ENCODE measurements around the gene MNX1. TPM values are rescaled to one million over a fixed set of nuclear protein-coding genes. Genes with fewer than 3 reads are reported as not detected.

Gene MNX1
- total RNA-seq, 2 donors from 2014 or later: not detected

DNA sequence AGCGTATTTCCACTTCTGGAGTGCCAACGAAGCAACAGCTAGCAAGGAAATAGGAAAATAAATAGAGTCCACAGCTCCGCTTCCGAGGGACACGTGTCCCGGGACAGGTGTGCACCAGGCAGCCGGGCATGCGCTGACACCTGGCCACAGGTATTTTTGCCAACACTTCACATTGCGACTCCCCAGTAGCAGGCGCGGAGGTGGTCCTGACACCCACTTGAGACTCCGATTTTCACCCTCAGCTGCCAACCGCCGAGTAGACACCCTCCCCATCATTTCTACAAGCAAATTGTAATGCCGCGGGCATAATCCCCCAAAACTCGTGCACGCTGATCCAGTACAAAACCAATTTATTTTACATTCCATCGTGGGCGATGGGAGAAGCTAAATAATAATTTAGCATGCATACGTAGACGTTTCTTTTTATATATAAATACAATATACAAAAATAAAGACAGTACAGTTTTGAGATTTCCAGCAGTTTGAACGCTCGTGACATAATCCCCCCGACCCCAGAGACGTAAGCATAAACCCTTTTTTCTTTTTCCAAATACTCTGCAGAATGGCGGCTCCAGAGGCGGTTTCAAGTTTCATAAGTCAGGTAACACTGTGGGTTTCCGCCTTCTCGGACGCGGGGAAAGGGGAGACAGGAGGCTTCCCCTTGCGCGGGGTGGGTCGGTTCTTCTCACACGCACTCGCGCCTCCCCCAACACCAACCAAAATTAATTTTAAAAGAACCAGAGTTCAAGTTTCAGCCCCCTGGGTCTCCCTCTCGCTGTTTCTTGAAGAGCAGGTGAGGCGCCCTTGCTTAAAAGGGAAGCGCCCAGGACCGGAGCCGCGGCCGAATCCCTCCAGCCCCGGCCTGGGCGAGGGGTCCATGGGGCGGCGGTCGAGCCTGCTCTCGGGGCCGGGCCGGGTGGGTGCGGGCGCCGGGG lies 5.7 kb downstream of the MNX1 start:
- Mint-ChIP-seq H3K9me3 (no peaks in the 10 kb centered on the region), H3K4me3 (peak overlapping the region; percentile 10), H3K4me1 (peaks cover 13% of the 10 kb centered on the region), H3K36me3 (ENCODE audit: low read depth) (peaks cover 14% of the 10 kb centered on the region), H3K27me3 (peaks cover 55% of the 10 kb centered on the region), H3K27ac (no peak overlapping the region)
- no peak for ATAC-seq (replicated peaks)

- peaks cover 13% of the 10 kb centered on the region for H3K4me1 Mint-ChIP-seq
- peaks cover 54% of the 10 kb centered on the region for H3K27me3 Mint-ChIP-seq
- no peaks in the 10 kb centered on the region for H3K9me3 Mint-ChIP-seq
- ATAC-seq (replicated peaks): no peak
- H3K27ac Mint-ChIP-seq: no peak overlapping the region
- H3K36me3 Mint-ChIP-seq (ENCODE audit: low read depth): peaks cover 14% of the 10 kb centered on the region
- H3K4me3 Mint-ChIP-seq: no peak overlapping the region
Measured at GRCh38 chr7:157003756-157004520, 6.5 kb downstream of the MNX1 start.

DNA sequence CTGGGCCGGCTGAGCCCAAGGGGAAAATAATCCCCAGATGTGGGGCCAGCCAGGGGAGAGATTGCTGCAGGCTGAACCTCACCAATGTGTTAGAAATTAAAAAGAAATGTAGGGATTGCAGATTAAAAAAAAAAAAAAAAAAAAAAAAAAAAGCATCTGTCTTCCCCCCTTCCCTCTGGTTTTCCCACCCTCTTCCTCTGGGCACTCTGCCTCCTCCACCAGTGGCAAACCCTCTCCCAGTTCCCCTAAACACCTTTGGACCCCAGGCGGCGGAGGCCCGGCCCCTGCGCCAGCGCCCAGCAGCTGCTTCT lies 7.1 kb downstream of the MNX1 start:
- Mint-ChIP-seq H3K4me3 (no peak overlapping the region), H3K4me1 (peaks cover 13% of the 10 kb centered on the region), H3K27ac (no peak overlapping the region), H3K36me3 (ENCODE audit: low read depth) (peaks cover 14% of the 10 kb centered on the region), H3K9me3 (no peaks in the 10 kb centered on the region), H3K27me3 (peaks cover 56% of the 10 kb centered on the region)
- ATAC-seq (replicated peaks): no peak

GRCh38 chr7:157002819-157003421 lies 7.5 kb downstream of the MNX1 start:
- H3K27me3 Mint-ChIP-seq: peaks cover 57% of the 10 kb centered on the region
- no peak overlapping the region for H3K27ac Mint-ChIP-seq
- peaks cover 14% of the 10 kb centered on the region for H3K36me3 Mint-ChIP-seq (ENCODE audit: low read depth)
- H3K9me3 Mint-ChIP-seq: no peaks in the 10 kb centered on the region
- ATAC-seq (replicated peaks): no peak
- H3K4me3 Mint-ChIP-seq: no peak overlapping the region
- peaks cover 13% of the 10 kb centered on the region for H3K4me1 Mint-ChIP-seq

DNA sequence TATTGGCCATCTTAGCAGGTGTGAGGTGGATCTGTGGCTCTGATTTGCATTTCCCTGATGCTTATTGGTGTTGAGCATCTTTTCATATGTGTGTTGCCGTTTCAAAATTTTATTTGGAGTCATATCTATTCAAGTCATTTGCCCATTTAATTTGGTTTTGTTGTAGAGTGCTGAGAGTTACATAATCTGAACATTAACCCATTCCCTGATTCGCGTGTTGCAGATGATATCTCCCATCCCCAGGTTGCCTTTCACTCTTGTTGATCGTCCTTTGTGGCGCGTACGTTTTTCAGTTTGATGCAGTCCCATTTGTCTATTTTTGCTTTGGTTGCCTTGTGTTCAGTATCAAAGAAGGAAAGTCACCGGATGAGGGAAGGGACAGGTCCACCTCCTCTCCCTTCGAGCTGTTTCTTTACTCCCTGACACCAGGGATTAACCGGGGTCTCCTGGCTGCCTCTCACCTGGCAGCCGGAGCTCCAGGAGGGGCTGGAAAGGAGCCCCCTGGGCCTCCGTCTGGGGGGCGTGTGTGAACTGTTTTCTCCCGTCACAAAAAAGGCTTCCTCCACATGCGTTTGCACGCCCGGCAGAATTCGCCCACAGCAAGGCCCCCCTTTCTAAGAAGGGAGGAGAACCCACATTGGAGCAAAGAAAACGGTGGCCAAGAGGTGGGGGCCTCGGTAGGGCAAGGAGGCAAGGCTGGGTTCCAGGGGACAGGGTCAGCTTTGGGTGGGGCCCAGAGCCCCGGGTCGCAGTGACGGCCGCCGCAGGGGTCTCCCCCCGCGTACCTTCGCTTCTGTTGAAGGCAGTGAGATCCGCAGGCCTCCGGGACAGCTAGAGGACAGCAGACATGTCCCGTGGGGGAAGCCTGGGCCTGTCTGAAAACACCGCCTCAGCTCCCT lies 8.3 kb downstream of the MNX1 start:
- H3K9me3 Mint-ChIP-seq: no peaks in the 10 kb centered on the region
- no peak overlapping the region for H3K4me3 Mint-ChIP-seq
- H3K27ac Mint-ChIP-seq: no peak overlapping the region
- H3K4me1 Mint-ChIP-seq: peaks cover 13% of the 10 kb centered on the region
- peaks cover 56% of the 10 kb centered on the region for H3K27me3 Mint-ChIP-seq
- no peak for ATAC-seq (replicated peaks)
- peaks cover 14% of the 10 kb centered on the region for H3K36me3 Mint-ChIP-seq (ENCODE audit: low read depth)

DNA sequence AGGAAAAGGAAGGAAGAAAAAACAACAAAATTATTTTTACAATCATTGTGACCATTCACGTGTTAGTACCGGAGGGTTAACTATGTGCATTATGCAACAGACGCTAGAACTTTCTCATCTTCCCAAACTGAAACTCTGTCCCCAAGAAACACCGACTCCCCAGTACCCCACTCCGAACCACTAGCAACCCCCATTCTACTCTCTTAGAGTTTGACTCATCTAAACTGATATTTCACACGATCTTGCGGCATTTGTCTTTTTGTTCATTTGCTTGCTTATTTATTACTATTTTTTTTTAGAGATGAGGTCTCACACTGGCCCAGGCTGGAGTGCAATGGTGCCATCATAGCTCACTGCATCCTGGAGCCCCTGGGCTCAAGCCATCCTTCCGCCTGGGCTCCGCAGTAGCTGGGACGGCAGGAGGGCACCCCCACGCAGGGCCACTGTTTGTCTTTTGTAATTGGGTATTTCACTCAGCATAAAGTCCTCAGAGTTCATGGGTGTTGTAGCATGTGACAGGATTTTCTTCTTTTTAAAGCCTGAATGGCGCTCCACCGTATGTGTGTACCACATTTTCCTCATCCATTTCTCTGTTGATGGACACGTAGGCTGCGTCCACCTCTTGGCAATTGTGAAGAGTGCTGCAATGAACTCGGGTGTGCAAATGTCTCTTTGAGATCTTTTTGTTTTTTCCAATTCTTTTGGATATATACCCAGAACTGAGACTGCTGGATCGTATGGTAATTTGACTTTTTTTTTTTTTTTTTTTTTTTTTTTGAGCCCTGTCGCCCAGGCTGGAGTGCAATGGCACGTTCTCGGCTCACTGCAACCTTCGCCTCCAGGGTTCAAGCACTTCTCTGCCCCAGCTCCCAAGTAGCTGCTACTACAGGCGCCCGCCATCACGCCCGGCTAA lies 9.5 kb downstream of the MNX1 start:
- Mint-ChIP-seq H3K36me3 (ENCODE audit: low read depth) (peaks cover 14% of the 10 kb centered on the region), H3K4me1 (peaks cover 13% of the 10 kb centered on the region), H3K27ac (no peak overlapping the region), H3K27me3 (peaks cover 62% of the 10 kb centered on the region), H3K4me3 (peak overlapping the region; percentile 57), H3K9me3 (no peaks in the 10 kb centered on the region)
- ATAC-seq (replicated peaks): no peak

DNA sequence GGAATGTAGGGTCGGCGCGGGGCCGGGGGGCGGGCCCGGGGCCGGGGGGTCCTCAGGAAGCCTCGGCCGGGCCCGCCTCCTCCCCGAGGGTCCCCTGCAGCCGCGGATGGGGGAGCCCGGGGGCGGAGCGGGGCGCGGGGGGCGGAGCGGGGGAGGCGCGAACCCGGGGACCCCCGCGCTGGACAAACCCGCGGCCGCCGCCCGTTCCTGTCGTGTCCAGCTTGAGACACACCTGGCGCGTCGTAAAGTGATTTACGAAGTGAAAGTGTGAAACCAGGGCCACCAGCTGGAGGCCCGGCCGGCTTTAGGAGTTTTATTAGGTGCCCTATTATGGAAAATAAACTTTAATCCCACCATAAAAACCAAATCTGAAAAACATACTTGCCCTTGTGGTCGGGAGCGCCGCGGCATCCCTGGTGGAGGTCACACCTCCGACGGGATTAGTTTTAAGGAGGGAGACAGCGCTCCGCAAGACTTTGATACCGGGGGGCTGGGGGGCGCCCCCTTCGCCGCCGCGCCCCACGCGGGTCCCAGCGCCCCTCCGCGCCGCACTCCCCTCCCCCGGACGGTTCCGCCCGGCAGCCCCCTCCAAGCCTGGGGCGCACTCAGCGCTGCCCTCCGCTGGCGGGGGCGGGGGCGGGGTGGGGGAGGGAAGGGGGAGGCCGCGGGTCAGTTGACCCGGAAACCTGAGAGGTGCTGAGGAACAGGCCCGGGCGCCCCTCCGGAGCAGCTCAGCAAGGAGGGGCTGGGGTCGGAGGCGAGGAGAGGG lies 10.3 kb downstream of the MNX1 start:
- Mint-ChIP-seq H3K27ac (no peak overlapping the region), H3K9me3 (no peaks in the 10 kb centered on the region), H3K27me3 (peaks cover 66% of the 10 kb centered on the region), H3K36me3 (ENCODE audit: low read depth) (peaks cover 14% of the 10 kb centered on the region), H3K4me3 (peak overlapping the region; percentile 57), H3K4me1 (peaks cover 13% of the 10 kb centered on the region)
- ATAC-seq (replicated peaks): no peak

DNA sequence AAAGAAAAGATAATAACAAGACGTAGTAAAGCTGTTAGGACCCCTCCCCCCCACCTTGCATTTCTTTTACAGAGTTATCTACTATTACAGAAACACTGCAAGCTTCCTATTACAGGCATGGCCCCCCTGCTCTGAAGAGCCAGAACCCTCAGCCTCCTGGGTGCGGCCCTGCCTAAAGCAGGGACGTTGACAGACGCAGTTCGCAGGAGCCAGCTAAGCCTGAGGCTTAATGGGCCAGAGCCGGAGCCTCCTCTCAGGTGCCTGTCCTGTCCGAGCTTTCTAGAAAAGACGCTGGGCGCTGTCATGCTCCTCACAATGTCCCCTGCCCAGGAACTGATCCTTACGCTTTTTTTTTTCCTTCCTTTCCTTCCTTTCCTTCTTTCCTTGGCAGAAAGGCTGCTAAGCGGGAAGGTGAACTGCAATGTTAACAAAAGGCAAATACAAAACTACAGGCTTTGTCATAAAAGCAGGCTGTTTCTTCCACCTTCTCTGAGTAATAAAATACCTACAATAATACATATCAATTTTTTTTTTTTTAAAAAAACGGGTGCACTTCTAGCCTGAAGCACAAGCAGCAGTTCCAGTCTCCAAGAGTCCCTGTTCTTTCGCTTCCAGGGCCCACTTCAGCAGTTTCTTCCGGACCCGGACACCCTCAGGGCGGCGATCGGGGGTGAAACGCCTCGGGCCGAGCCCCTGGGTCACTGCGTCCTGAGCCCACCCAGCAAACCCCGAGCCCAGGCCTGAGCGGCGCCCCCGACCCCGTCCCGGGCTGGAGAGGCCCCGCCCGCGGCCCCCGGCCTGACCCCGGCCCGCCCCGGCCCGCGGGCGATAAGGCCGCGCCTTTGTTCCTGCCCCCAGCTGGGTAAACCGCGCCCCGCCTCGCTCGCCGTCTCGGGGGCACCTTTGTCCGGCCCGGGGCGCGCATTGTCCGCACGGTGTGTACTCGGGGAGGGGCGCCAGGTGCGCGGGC lies 11.2 kb downstream of the MNX1 start:
- peaks cover 58% of the 10 kb centered on the region for H3K27me3 Mint-ChIP-seq
- H3K27ac Mint-ChIP-seq: no peak overlapping the region
- H3K9me3 Mint-ChIP-seq: no peaks in the 10 kb centered on the region
- no peak for ATAC-seq (replicated peaks)
- peaks cover 6% of the 10 kb centered on the region for H3K36me3 Mint-ChIP-seq (ENCODE audit: low read depth)
- H3K4me1 Mint-ChIP-seq: peaks cover 8% of the 10 kb centered on the region
- H3K4me3 Mint-ChIP-seq: peak overlapping the region; percentile 13

DNA sequence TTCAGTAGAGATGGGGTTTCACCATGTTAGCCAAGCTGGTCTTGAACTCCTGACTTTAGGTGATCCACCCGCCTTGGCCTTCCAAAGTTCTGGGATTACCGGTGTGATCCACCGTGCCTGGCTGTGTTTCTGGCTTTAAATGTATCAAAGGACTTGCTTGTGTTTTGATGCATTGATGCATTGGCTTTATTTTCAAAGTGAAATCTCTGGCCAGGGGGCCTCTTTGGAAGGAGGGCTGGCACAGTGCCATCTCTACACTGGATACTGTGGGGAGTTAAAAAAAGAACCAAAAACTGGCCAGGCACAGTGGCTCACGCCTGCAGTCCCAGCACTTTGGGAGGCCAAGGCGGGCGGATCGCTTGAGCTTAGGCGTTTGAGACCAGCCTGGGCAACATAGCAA lies 16.0 kb downstream of the MNX1 start:
- H3K4me3 Mint-ChIP-seq: no peak overlapping the region
- H3K36me3 Mint-ChIP-seq (ENCODE audit: low read depth): no peaks in the 10 kb centered on the region
- peaks cover 46% of the 10 kb centered on the region for H3K27me3 Mint-ChIP-seq
- no peaks in the 10 kb centered on the region for H3K9me3 Mint-ChIP-seq
- no peak overlapping the region for H3K27ac Mint-ChIP-seq
- no peaks in the 10 kb centered on the region for H3K4me1 Mint-ChIP-seq
- ATAC-seq (replicated peaks): no peak

DNA sequence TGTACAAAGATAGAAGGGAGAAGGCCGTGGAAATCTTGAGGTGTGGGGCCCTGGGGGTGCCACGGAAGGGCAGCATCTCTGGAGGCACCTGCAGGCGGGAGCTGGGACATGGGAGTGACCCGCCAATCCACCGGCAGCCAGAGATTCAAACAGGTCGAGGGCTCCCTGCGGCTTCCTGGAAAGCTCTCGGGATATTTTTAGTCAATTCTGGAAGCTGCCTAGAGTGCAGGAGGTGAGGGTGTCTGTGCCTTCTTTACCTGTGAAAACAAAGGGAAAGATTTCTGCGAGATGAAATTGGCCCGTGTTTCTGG lies 16.6 kb downstream of the MNX1 start:
- no peak overlapping the region for H3K4me3 Mint-ChIP-seq
- H3K27me3 Mint-ChIP-seq: peaks cover 41% of the 10 kb centered on the region
- ATAC-seq (replicated peaks): no peak
- H3K9me3 Mint-ChIP-seq: no peaks in the 10 kb centered on the region
- H3K27ac Mint-ChIP-seq: no peak overlapping the region
- H3K36me3 Mint-ChIP-seq (ENCODE audit: low read depth): no peaks in the 10 kb centered on the region
- no peaks in the 10 kb centered on the region for H3K4me1 Mint-ChIP-seq

- Mint-ChIP-seq H3K4me3 (no peak overlapping the region), H3K9me3 (no peaks in the 10 kb centered on the region), H3K36me3 (ENCODE audit: low read depth) (no peaks in the 10 kb centered on the region), H3K27me3 (peaks cover 35% of the 10 kb centered on the region), H3K4me1 (no peaks in the 10 kb centered on the region), H3K27ac (no peak overlapping the region)
- ATAC-seq (replicated peaks): no peak
Measured at GRCh38 chr7:156993021-156993924, 17.2 kb downstream of the MNX1 start.

All from activated T-helper 17 cell treated with anti-CD3 and anti-CD28 coated beads, Interleukin-2, amount 50 U/mL, for 72 hours (primary cell).